ENCODE data around the gene FGF21.

- TF ChIP-seq, protein P1, sequence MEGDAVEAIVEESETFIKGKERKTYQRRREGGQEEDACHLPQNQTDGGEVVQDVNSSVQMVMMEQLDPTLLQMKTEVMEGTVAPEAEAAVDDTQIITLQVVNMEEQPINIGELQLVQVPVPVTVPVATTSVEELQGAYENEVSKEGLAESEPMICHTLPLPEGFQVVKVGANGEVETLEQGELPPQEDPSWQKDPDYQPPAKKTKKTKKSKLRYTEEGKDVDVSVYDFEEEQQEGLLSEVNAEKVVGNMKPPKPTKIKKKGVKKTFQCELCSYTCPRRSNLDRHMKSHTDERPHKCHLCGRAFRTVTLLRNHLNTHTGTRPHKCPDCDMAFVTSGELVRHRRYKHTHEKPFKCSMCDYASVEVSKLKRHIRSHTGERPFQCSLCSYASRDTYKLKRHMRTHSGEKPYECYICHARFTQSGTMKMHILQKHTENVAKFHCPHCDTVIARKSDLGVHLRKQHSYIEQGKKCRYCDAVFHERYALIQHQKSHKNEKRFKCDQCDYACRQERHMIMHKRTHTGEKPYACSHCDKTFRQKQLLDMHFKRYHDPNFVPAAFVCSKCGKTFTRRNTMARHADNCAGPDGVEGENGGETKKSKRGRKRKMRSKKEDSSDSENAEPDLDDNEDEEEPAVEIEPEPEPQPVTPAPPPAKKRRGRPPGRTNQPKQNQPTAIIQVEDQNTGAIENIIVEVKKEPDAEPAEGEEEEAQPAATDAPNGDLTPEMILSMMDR (IDR thresholded peaks at IDR 0.05; ENCODE audit: insufficient read depth, low read depth, low read length): no peak
- no peak for TF ChIP-seq EZH2 (IDR thresholded peaks at IDR 0.05; ENCODE audit: insufficient read depth, low read length)
Observed at GRCh38 chr19:48784527-48784926, 29.2 kb downstream of the FGF21 start.

All from astrocyte (in vitro differentiated cells and primary cell).